Gastrocnemius medialis (tissue), 4 donors: Measurements from ENCODE around the gene ELOVL2.

Experiments
- POLR2A ChIP-seq, 2 donors: fragments of 450-650 bp; IDR thresholded peaks; one replicate each; pipeline ENCODE4 v1.6.1; 2017; ENCODE audit warnings: antibody characterized with exemption in 2 of 2, mild to moderate bottlenecking in 2 of 2, moderate library complexity in 2 of 2
- TF ChIP-seq, protein P1 (sequence below), 5 experiments: fragments of 450-650 bp in 3 of 5; fragments of 200-600 bp in 2 of 5; sonication (generic) in 2 of 5; IDR thresholded peaks in 4 of 5; conservative IDR thresholded peaks in 1 of 5; 1 replicate in 4 of 5; 2 replicates in 1 of 5; pipeline ENCODE4 v1.5.1; 2016 to 2019; ENCODE audit warnings: antibody characterized with exemption in 5 of 5, mild to moderate bottlenecking in 3 of 5, moderate library complexity in 3 of 5

DNA sequence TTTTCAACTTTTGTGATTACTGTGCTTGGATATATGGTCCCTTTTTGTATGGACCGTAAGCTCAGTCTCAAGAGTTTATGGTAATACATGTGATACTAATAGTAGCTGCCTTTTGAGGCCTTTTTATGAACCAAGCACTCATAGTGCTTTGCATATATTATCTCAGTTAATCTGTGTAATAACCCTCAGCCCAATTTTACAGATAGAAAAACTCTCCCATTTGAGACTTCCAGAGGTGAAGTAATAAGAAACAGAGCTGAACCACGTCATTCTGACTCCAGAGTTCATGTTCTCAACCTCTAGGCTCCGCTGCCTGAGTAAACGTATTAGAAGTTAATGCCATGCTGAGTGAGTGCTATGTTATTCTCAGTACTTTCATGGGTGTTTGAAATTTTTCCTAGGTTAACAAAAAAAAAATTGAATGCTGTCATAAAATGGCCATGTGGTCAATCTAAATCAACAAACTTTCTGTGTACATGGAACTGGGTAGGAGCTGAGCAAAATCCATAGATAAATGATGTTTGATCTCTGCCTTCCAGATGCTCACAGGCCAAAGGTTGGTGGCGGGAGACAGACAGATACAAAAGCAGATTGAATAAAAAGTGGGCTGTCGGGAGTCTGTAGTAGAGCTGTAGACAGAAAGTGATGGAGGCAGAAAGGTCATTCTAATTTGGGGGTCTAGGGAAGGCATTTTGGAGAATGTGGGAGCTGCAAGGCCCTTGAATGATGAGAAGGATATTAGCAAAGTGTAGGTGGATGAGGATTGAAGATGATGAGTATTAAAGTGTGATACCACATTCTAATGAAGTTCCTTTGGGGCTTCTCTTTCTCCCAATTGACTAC, 22.6 kb upstream of the ELOVL2 start:
- TF ChIP-seq POLR2A (IDR thresholded peaks at IDR 0.05) = no peak
- TF ChIP-seq, protein P1, sequence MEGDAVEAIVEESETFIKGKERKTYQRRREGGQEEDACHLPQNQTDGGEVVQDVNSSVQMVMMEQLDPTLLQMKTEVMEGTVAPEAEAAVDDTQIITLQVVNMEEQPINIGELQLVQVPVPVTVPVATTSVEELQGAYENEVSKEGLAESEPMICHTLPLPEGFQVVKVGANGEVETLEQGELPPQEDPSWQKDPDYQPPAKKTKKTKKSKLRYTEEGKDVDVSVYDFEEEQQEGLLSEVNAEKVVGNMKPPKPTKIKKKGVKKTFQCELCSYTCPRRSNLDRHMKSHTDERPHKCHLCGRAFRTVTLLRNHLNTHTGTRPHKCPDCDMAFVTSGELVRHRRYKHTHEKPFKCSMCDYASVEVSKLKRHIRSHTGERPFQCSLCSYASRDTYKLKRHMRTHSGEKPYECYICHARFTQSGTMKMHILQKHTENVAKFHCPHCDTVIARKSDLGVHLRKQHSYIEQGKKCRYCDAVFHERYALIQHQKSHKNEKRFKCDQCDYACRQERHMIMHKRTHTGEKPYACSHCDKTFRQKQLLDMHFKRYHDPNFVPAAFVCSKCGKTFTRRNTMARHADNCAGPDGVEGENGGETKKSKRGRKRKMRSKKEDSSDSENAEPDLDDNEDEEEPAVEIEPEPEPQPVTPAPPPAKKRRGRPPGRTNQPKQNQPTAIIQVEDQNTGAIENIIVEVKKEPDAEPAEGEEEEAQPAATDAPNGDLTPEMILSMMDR (IDR thresholded peaks at IDR 0.05 in 4 of 5, conservative IDR thresholded peaks at IDR 0.05 in 1 of 5) = no peak
